CD14-positive monocyte (primary cell): ENCODE measurements around the gene SLC12A4. TPM values are rescaled to one million over a fixed set of nuclear protein-coding genes. Genes with fewer than 3 reads are reported as not detected.

ENCODE experiments used
- DNase-seq, 3 donors: peaks; one replicate each; pipeline ENCODE4 v3.0.0-alpha.2; 2011 to 2022
- H2AFZ ChIP-seq: 2 replicates; pipeline ENCODE4 v1.6.0; 2012; ENCODE audit warnings: mild to moderate bottlenecking, low read depth, low read length, inconsistent platforms; ENCODE audit not compliant: insufficient read depth, poor library complexity, severe bottlenecking
- H3K27ac ChIP-seq, 2 donors: 1 replicate in 1 of 2; 2 replicates in 1 of 2; pipeline ENCODE4 v1.5.1; 2012 to 2013; ENCODE audit warnings: low read length in 2 of 2, control low read depth in 1 of 2, inconsistent platforms in 1 of 2, low read depth in 1 of 2, mild to moderate bottlenecking in 1 of 2
- H3K27me3 ChIP-seq, 2 donors: one replicate each; pipeline versions ENCODE4 v1.6.0 to v1.6.1; 2011 to 2013; ENCODE audit warnings: low read length in 2 of 2; ENCODE audit not compliant: control insufficient read depth in 2 of 2, insufficient read depth in 2 of 2
- H3K36me3 ChIP-seq, 2 donors: replicated peaks in 1 of 2; 1 replicate in 1 of 2; 2 replicates in 1 of 2; pipeline versions ENCODE4 v1.5.1 to v1.6.1; 2012 to 2013; ENCODE audit warnings: low read length in 2 of 2, control low read depth in 1 of 2, inconsistent platforms in 1 of 2, mild to moderate bottlenecking in 1 of 2; ENCODE audit not compliant: insufficient read depth in 2 of 2, control insufficient read depth in 1 of 2
- H3K4me1 ChIP-seq, 2 donors: 1 replicate in 1 of 2; 2 replicates in 1 of 2; pipeline versions ENCODE4 v1.5.1 to v1.6.1; 2012 to 2013; ENCODE audit warnings: low read length in 2 of 2, control low read depth in 1 of 2, inconsistent platforms in 1 of 2, mild to moderate bottlenecking in 1 of 2, moderate library complexity in 1 of 2; ENCODE audit not compliant: insufficient read depth in 2 of 2, control insufficient read depth in 1 of 2
- H3K4me2 ChIP-seq: replicated peaks from 2 replicates; pipeline ENCODE3; 2012; ENCODE audit warnings: low read length, moderate library complexity, mild to moderate bottlenecking; ENCODE audit not compliant: poor library complexity, severe bottlenecking; ENCODE audit errors: extremely low read depth
- H3K4me3 ChIP-seq, 3 experiments: fragments of 200-600 bp in 1 of 3; sonication (generic) in 1 of 3; replicated peaks in 1 of 3; 1 replicate in 2 of 3; 2 replicates in 1 of 3; pipeline ENCODE4 v1.5.1; 2011 to 2013; ENCODE audit warnings: low read length in 3 of 3, mild to moderate bottlenecking in 3 of 3, control low read depth in 2 of 3, low read depth in 2 of 3, inconsistent platforms in 1 of 3, moderate library complexity in 1 of 3
- H3K79me2 ChIP-seq: 2 replicates; pipeline ENCODE4 v1.6.0; 2012; ENCODE audit warnings: mild to moderate bottlenecking, control low read depth, inconsistent platforms, low read length, moderate library complexity; ENCODE audit not compliant: insufficient read depth
- H3K9ac ChIP-seq: 2 replicates; pipeline ENCODE4 v1.6.0; 2017; ENCODE audit warnings: low read length, mild to moderate bottlenecking; ENCODE audit not compliant: insufficient read depth, poor library complexity, severe bottlenecking
- H3K9me3 ChIP-seq, 2 donors: replicated peaks in 1 of 2; 1 replicate in 1 of 2; 2 replicates in 1 of 2; pipeline versions ENCODE4 v1.5.1 to v1.6.1; 2012 to 2013; ENCODE audit warnings: low read length in 2 of 2, control low read depth in 1 of 2; ENCODE audit not compliant: control insufficient read depth in 1 of 2, insufficient read depth in 1 of 2
- H4K20me1 ChIP-seq: 2 replicates; pipeline ENCODE4 v1.6.0; 2012; ENCODE audit warnings: mild to moderate bottlenecking, low read length, control low read depth, moderate library complexity; ENCODE audit not compliant: insufficient read depth
- H3K27ac Mint-ChIP-seq, 7 donors: one replicate each; pipeline ENCODE4 v1.8.0; 2020; ENCODE audit warnings: mild to moderate bottlenecking in 7 of 7, mixed read lengths in 7 of 7, moderate library complexity in 6 of 7, inconsistent platforms in 2 of 7
- H3K27me3 Mint-ChIP-seq, 3 donors: one replicate each; pipeline ENCODE4 v1.8.0; 2021 to 2022; ENCODE audit warnings: low read depth in 3 of 3, mild to moderate bottlenecking in 3 of 3, mixed read lengths in 3 of 3, moderate library complexity in 3 of 3, inconsistent platforms in 1 of 3
- H3K36me3 Mint-ChIP-seq, 2 donors: one replicate each; pipeline ENCODE4 v1.8.0; 2020; ENCODE audit warnings: mixed read lengths in 2 of 2, inconsistent platforms in 1 of 2, mild to moderate bottlenecking in 1 of 2
- H3K4me1 Mint-ChIP-seq: one replicate; pipeline ENCODE4 v1.8.0; 2020; ENCODE audit warnings: mild to moderate bottlenecking, mixed read lengths
- H3K4me3 Mint-ChIP-seq, 2 donors: one replicate each; pipeline ENCODE4 v1.8.0; 2020; ENCODE audit warnings: mild to moderate bottlenecking in 2 of 2, mixed read lengths in 2 of 2, moderate library complexity in 1 of 2
- H3K9me3 Mint-ChIP-seq, 7 donors: one replicate each; pipeline ENCODE4 v1.8.0; 2020 to 2022; ENCODE audit warnings: mixed read lengths in 7 of 7, mild to moderate bottlenecking in 6 of 7, moderate library complexity in 6 of 7, inconsistent platforms in 2 of 7
- CTCF ChIP-seq: fragments of 200-600 bp; IDR thresholded peaks from one replicate; pipeline ENCODE4 v1.8.0; 2022; ENCODE audit warnings: antibody characterized with exemption, mild to moderate bottlenecking
- WGBS: methylation state at CpG from one replicate; pipeline ENCODE4 v1.1.5; 2013; ENCODE audit warnings: missing lambda C conversion rate; ENCODE audit not compliant: insufficient coverage; 5-methylcytosine and 5-hydroxymethylcytosine counted together
- intact Hi-C, 2 donors: fragments of 100-400 bp; cut with micrococcal nuclease; formaldehyde crosslinking; loops; one replicate each; pipeline versions ENCODE4 v1.15.0 to v1.15.1; 2023
- polyA plus RNA-seq, 3 donors: library from polyadenylated mRNA; depleted of rRNA in 1 of 3; unstranded in 2 of 3; stranded (reverse) in 1 of 3; fragments of 300-500 nt in 2 of 3; fragments of >200 nt in 1 of 3; fragmentation: Illumina TruSeq in 2 of 3; gene quantifications; 1 replicate in 2 of 3; 2 replicates in 1 of 3; pipeline ENCODE4 v1.2.3, GENCODE V29; 2012 to 2021

Gene SLC12A4
- polyA plus RNA-seq, 3 donors, result 7.3 to 57.2 (median 7.7) TPM

- Mint-ChIP-seq H3K4me3 (no peak overlapping the region), H3K4me1 (no peaks in the 10 kb centered on the region), H3K27me3 (peaks cover 0 to 3% (median 2%) of the 10 kb centered on the region in 3 donors), H3K9me3 (no peaks in the 10 kb centered on the region), H3K27ac (no peak overlapping the region), H3K36me3 (peaks cover 49 to 82% of the 10 kb centered on the region in 2 donors)
- DNase-seq, result no peak
- Histone ChIP-seq H3K9me3 (no peaks in the 10 kb centered on the region), H3K36me3 (peaks cover 77 to 78% of the 10 kb centered on the region in 2 donors), H3K4me2 (no peak overlapping the region), H3K27ac (no peak overlapping the region), H3K4me3 (no peak overlapping the region), H2AFZ (no peak overlapping the region), H3K4me1 (peaks cover 0 to under 1% of the 10 kb centered on the region in 2 donors), H3K79me2 (no peaks in the 10 kb centered on the region), H4K20me1 (peaks cover 7% of the 10 kb centered on the region), H3K27me3 (no peaks in the 10 kb centered on the region), H3K9ac (no peak overlapping the region)
- intact Hi-C loops, result no loop called here
- no peak for TF ChIP-seq CTCF
- 91% methylated on average over 16 of the region's 24 CpGs for WGBS
Observed at GRCh38 chr16:67945392-67945933, 23.0 kb downstream of the SLC12A4 start.

- H3K27ac Mint-ChIP-seq, result peak overlapping the region in 1 of 7 donors; percentile 14
Observed at GRCh38 chr16:67944690-67945391, 23.6 kb downstream of the SLC12A4 start.

More at GRCh38 chr16:67944690-67945391, 23.6 kb downstream of the SLC12A4 start:
- no peak overlapping the region for H3K27ac ChIP-seq
- H3K4me3 Mint-ChIP-seq, result no peak overlapping the region
- no peaks in the 10 kb centered on the region for H3K9me3 Mint-ChIP-seq
- H3K36me3 ChIP-seq, result peaks cover 72 to 74% of the 10 kb centered on the region in 2 donors
- H4K20me1 ChIP-seq, result peaks cover 10% of the 10 kb centered on the region
- intact Hi-C loops, result no loop called here
- 97% methylated on average over 21 of the region's 24 CpGs for whole genome bisulfite sequencing
- no peak overlapping the region for H3K4me2 ChIP-seq
- no peak overlapping the region for H2AFZ ChIP-seq
- no peak overlapping the region for H3K4me3 ChIP-seq
- peaks cover 43 to 79% of the 10 kb centered on the region in 2 donors for H3K36me3 Mint-ChIP-seq
- H3K27me3 ChIP-seq, result no peaks in the 10 kb centered on the region
- H3K27me3 Mint-ChIP-seq, result peaks cover 0 to 3% (median 2%) of the 10 kb centered on the region in 3 donors
- no peaks in the 10 kb centered on the region for H3K9me3 ChIP-seq
- no peak for TF ChIP-seq CTCF
- H3K79me2 ChIP-seq, result no peaks in the 10 kb centered on the region
- H3K9ac ChIP-seq, result no peak overlapping the region
- DNase-seq, result no peak
- peaks cover 6% of the 10 kb centered on the region for H3K4me1 Mint-ChIP-seq
- H3K4me1 ChIP-seq, result peaks cover 6 to 7% of the 10 kb centered on the region in 2 donors
